GM23338 (cell line): ENCODE results near the gene GRAPL.
"Not testable (repeated sequence)": the region's sequence is repeated elsewhere in the genome, so short reads cannot be mapped to it uniquely, and the experiment has no call there.

Experiments used
- CREB1 ChIP-seq: fragments of 250-450 bp; sonication (Bioruptor Pico); IDR thresholded peaks from 2 replicates; pipeline ENCODE4 v1.5.0; 2020; ENCODE audit warnings: low read depth, mild to moderate bottlenecking, moderate library complexity
- EZH2 ChIP-seq: fragments of 200-600 bp; sonication (generic); IDR thresholded peaks from one replicate; pipeline ENCODE4 v1.8.0; 2017; ENCODE audit warnings: antibody characterized with exemption, mild to moderate bottlenecking, low read depth; ENCODE audit not compliant: unreplicated experiment
- EZH2phosphoT487 ChIP-seq: fragments of 200-600 bp; sonication (generic); IDR thresholded peaks from one replicate; pipeline ENCODE4 v1.8.1; 2018; ENCODE audit warnings: antibody characterized with exemption; ENCODE audit not compliant: unreplicated experiment
- JUNB ChIP-seq: IDR thresholded peaks from one replicate; pipeline ENCODE4 v1.6.1; 2016; ENCODE audit warnings: antibody characterized with exemption; ENCODE audit not compliant: unreplicated experiment
- POLR2AphosphoS5 ChIP-seq: IDR thresholded peaks from 2 replicates; pipeline ENCODE4 v1.6.1; 2016; ENCODE audit warnings: antibody characterized with exemption, low read depth
- REST ChIP-seq: IDR thresholded peaks from one replicate; pipeline ENCODE4 v1.6.1; 2018; ENCODE audit warnings: antibody characterized with exemption; ENCODE audit not compliant: unreplicated experiment
- ZNF114 ChIP-seq: fragments of 250-450 bp; sonication (Bioruptor Pico); IDR thresholded peaks from 2 replicates; pipeline ENCODE4 v1.5.0; 2020; ENCODE audit warnings: mild to moderate bottlenecking, moderate library complexity
- TF ChIP-seq, protein P1 (sequence below), 2 experiments: fragments of 200-600 bp in 1 of 2; sonication (generic) in 1 of 2; conservative IDR thresholded peaks; 2 replicates each; pipeline versions ENCODE4 v1.5.1 to v1.6.1; 2016 to 2017; ENCODE audit warnings: antibody characterized with exemption in 2 of 2, low read depth in 2 of 2, mild to moderate bottlenecking in 2 of 2, moderate library complexity in 1 of 2

GRCh38 chr17:19142419-19142818 is 15.0 kb downstream of the GRAPL start:
- TF ChIP-seq, protein P1, sequence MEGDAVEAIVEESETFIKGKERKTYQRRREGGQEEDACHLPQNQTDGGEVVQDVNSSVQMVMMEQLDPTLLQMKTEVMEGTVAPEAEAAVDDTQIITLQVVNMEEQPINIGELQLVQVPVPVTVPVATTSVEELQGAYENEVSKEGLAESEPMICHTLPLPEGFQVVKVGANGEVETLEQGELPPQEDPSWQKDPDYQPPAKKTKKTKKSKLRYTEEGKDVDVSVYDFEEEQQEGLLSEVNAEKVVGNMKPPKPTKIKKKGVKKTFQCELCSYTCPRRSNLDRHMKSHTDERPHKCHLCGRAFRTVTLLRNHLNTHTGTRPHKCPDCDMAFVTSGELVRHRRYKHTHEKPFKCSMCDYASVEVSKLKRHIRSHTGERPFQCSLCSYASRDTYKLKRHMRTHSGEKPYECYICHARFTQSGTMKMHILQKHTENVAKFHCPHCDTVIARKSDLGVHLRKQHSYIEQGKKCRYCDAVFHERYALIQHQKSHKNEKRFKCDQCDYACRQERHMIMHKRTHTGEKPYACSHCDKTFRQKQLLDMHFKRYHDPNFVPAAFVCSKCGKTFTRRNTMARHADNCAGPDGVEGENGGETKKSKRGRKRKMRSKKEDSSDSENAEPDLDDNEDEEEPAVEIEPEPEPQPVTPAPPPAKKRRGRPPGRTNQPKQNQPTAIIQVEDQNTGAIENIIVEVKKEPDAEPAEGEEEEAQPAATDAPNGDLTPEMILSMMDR (conservative IDR thresholded peaks at IDR 0.05; ENCODE audit: low read depth in 2 of 2) = not testable (repeated sequence)
- TF ChIP-seq EZH2; EZH2phosphoT487; JUNB; POLR2AphosphoS5; ZNF114 (CRISPR knock-in tag); REST; CREB1 (CRISPR knock-in tag): not testable (repeated sequence)
